ENCODE data around the gene AQP1. TPM values are rescaled to one million over a fixed set of nuclear protein-coding genes. Genes with fewer than 3 reads are reported as not detected.

AQP1 gene
- 100 to 1,000 TPM; 153 to 224 (median 211) TPM for polyA plus RNA-seq (ENCODE audit: insufficient read length in 4 of 4)

GRCh38 chr7:30911561-30911969 is at the start of gene AQP1:
Gene AQP1 (plus strand): TSS chr7:30911853. CDS start chr7:30911910, 57 bp downstream.
- no peak for DNase-seq (ENCODE audit: low read depth in 4 of 4, low spot score in 2 of 4)

GRCh38 chr7:30862995-30863705 is 48.5 kb upstream of the AQP1 start:
- DNase-seq (ENCODE audit: low read depth in 4 of 4, low spot score in 2 of 4): no peak

DNA sequence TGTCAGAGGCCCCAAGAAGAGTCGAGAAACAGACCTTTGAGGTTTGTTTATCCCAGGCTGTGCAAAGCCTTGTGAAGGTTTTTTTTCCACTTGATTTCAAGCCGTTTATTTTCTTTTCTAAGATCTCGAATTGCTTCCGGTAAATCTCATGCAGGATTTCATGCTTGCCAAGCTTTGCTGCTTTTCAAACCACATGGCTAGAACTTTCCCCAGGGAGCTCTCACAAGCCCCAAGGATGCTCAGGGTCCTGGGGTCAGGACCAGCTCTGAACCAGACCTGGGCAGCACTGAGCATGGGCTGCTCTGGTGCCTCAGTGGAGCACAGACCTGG is 48.0 kb upstream of the AQP1 start:
- no peak for DNase-seq (ENCODE audit: low read depth in 4 of 4, low spot score in 2 of 4)

GRCh38 chr7:30864101-30864500 is 47.6 kb upstream of the AQP1 start:
- DNase-seq (ENCODE audit: low read depth in 4 of 4, low spot score in 2 of 4): no peak

DNA sequence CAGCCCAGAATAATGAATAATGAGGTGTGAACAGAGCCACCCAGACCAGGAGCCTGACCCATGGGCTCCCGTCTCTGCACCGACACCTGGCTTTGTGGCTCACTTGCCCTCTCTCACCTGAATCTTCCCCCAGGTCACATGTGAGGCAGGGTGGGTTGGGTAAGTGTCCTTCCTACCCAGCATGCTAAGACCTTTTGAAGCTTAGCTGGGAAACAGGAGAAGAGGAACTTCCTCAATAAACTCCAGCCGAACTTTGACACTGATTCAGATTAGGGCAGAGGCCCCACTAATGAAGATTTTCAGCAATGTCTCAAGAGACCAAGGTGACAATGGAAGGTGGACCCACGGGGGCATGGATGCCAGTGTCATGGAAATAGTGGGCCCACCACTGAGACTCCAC is 46.6 kb upstream of the AQP1 start:
- no peak for DNase-seq (ENCODE audit: low read depth in 4 of 4, low spot score in 2 of 4)

GRCh38 chr7:30865821-30866220 is 45.8 kb upstream of the AQP1 start:
- no peak for DNase-seq (ENCODE audit: low read depth in 4 of 4, low spot score in 2 of 4)

- no peak for DNase-seq (ENCODE audit: low read depth in 4 of 4, low spot score in 2 of 4)
These were observed 44.7 kb upstream of the AQP1 start for GRCh38 chr7:30866939-30867338.

DNA sequence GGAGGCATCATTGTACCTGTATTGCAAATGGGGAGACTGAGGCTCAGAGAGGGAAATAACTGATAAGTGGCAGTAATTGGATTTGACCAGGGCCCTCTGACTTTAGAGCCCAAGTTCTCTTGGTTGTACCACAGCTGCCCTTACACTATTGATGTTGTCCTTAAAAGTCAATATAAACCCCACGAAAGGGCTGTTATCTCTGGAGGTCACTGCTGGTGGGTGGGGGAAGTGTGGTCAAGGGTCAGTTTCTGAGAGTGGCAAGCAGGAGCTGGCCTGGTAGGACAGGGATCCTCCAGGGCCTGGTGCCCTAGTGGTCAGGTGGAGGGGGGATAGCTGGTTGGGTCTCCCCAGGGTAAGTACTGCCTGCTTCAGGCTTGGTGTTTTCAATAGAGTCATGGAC is 44.2 kb upstream of the AQP1 start:
- DNase-seq (ENCODE audit: low read depth in 4 of 4, low spot score in 2 of 4): no peak

DNA sequence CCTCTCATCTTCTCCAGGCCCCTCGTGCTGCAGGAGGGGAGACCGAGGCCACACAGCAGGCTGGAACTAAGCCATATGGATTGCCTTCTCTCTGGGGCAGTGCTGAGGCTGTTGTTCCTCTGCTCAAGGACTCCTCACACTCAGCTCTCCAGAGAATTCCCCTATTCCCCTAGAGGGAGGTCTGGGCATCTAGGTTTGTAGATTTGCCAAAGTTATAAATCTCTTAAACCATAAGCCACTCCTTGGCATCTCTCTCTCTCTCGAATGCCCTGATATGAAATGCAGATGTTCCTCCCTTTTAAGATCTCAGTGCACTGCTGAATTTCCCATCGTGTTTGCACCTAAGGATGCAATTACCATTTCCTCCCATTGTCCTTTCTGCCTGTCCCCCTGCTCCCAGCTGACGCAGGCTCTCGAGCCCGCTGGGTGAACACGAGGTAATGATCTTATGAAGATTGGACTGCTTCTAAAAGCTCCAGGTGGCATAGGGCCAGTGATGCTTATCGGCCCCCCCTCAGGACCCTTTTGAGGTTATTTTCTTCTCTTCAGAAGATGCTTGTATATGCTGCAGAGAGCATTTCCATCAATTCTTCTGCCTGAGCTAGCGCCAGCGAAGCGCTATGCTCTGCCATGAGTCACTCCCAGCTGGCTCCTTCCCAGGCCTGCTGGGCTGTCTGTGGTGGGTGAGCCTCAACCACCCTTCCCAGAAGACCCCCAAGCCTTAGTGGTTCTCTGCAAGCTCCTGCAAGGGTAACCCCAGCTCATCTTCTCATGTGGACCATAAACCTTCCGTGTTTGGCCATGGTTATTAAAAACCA is 41.6 kb upstream of the AQP1 start:
- DNase-seq (ENCODE audit: low read depth in 4 of 4, low spot score in 2 of 4): no peak

DNA sequence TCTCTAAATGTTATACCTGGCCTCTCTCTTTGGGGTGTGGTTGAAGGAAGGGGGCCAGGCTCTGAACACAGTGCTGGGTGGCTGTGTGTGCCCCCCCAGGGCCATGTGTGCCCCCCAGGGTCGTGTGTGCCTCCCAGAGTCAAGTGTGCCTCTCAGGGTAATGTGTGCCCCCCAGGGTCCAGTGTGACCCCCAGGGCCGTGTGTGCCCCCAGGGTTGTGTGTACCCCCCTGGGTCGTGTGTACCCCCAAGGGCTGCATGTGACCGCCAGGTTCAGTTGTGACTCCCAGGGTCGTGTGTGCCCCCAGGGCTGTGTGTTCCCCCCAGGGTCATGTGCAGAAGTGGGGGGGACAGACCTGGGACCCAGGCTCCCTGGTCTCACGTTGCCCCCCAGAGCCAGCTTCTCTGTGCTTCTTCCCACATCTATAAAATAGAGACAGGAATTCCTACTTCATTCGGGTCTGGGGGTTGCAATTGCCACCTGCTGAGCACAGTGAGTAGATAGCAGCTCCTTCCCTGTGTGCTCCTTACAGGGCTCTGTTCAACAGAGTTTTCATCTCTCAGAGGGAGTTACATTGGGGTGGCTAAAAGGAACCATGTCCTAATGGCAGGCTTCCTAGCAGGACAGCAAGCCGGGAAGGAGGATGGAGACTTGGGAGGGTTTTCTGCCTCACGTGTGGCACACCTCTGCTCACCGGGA is 40.7 kb upstream of the AQP1 start:
- DNase-seq (ENCODE audit: low read depth in 4 of 4, low spot score in 2 of 4): no peak

DNA sequence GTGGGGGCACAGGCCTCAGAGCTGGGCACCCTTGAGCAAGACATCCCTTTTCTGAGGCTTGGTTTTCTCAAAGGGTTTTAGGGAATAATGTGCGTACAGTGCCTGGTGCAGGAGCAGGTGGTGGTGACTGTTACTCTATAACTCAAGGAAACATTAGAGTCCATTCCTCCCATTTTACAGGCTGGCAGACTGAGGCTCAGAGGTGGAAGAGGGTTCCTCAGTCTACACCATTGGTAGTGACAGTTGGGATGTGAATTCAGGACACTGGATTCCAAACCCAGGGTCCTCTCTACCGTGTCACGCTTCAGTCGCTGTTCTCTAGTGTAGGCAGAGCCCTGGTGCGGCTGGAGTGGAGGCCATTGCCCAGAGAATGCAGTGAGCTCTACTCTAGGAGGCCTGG is 40.0 kb upstream of the AQP1 start:
- DNase-seq (ENCODE audit: low read depth in 4 of 4, low spot score in 2 of 4): no peak

GRCh38 chr7:30873207-30873606 is 38.4 kb upstream of the AQP1 start:
- DNase-seq (ENCODE audit: low read depth in 4 of 4, low spot score in 2 of 4): no peak

DNA sequence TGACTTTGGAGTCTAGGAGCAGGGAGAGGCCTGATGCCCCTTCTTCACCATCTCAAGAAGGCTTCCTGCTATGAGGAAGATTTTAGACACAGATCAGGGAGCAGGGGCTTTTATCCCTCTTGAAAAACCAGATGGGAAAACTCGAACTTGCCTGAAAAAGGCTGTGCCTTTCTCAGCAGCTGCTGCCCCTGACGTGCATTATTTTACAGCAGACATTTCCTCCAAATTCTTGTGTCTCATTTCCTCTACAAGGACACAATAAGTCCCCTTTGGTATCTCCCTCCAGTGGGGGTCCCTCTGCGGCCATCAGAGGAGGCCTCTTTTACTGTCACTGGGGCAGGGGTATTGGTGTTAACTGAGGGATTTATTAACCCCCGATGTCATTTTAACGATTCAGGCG is 38.0 kb upstream of the AQP1 start:
- no peak for DNase-seq (ENCODE audit: low read depth in 4 of 4, low spot score in 2 of 4)

- DNase-seq (ENCODE audit: low read depth in 4 of 4, low spot score in 2 of 4): no peak
These were observed 36.9 kb upstream of the AQP1 start for GRCh38 chr7:30874656-30875302.

- no peak for DNase-seq (ENCODE audit: low read depth in 4 of 4, low spot score in 2 of 4)
These were observed 34.5 kb upstream of the AQP1 start for GRCh38 chr7:30877015-30877769.

GRCh38 chr7:30877993-30878392 is 33.7 kb upstream of the AQP1 start:
- no peak for DNase-seq (ENCODE audit: low read depth in 4 of 4, low spot score in 2 of 4)

GRCh38 chr7:30879139-30880124 is 32.2 kb upstream of the AQP1 start:
- DNase-seq (ENCODE audit: low read depth in 4 of 4, low spot score in 2 of 4): no peak

DNA sequence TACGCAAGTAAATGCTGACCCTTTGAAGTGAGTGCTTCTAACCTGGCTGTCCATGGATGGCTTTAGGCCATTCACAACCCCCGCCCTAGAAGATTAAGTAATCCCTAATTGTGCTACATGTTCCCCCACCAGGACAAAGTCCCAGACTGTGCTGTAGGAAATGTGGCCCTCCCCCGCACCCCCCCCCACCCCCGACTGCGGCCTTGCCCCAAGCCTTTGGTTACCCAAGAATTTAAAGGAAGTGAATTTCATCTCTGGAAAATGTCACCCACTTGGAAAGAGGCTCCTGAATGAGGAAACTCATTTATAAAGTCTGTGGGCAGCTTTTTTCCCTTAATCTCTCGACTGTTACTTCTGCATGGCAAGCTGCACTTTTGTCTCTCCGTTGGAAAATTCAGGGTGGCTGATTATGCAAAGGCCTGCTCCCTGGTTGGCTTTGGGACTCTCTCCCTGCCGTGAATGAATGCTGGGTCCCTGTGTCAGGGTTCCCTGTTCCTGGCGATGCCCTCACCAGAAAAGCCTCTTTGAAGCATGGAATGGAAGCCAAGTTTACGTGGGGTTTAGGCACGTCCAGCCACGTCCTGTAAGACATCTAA is 31.4 kb upstream of the AQP1 start:
- DNase-seq (ENCODE audit: low read depth in 4 of 4, low spot score in 2 of 4): no peak

- no peak for DNase-seq (ENCODE audit: low read depth in 4 of 4, low spot score in 2 of 4)
These were observed 30.7 kb upstream of the AQP1 start for GRCh38 chr7:30880941-30881340.

Data from left renal cortex interstitium (tissue), 4 donors.